GM12874 (cell line): ENCODE data around the gene PLEKHG4.

Experiments
- CTCF ChIP-seq: IDR thresholded peaks from 2 replicates; pipeline ENCODE4 v1.5.1; 2011; ENCODE audit warnings: low read depth, mild to moderate bottlenecking, control low read depth, low read length, moderate library complexity; ENCODE audit not compliant: insufficient read depth

The PLEKHG4 gene

GRCh38 chr16:67263201-67263600 is 16.1 kb upstream of the PLEKHG4 start:
- TF ChIP-seq CTCF: no peak

GRCh38 chr16:67264277-67264676 is 15.1 kb upstream of the PLEKHG4 start:
- TF ChIP-seq CTCF: no peak

DNA sequence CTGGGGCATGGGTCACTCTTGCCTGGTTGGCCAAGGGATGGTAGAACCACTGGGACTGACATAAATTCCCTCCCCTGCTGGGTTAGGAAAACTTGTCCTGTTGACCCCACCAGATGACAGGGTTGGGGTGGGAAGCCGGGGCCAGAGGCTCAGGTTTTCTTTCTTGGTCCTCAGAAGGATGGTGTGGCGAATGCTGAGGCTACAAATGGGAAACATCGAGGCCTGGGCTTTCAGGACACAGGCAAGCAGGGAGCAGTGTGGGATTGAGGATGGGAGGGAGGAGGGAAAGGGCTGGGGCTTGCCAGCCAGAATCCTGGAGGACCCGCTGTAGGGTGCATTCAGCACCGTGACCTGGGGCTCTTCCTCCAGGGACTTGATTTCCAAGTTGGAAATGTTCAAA is 14.5 kb upstream of the PLEKHG4 start:
- no peak for TF ChIP-seq CTCF

GRCh38 chr16:67265834-67266233 is 13.5 kb upstream of the PLEKHG4 start:
- TF ChIP-seq CTCF: no peak

GRCh38 chr16:67268136-67268579 is 11.2 kb upstream of the PLEKHG4 start:
- no peak for TF ChIP-seq CTCF

GRCh38 chr16:67269766-67270165 is 9.6 kb upstream of the PLEKHG4 start:
- no peak for TF ChIP-seq CTCF

DNA sequence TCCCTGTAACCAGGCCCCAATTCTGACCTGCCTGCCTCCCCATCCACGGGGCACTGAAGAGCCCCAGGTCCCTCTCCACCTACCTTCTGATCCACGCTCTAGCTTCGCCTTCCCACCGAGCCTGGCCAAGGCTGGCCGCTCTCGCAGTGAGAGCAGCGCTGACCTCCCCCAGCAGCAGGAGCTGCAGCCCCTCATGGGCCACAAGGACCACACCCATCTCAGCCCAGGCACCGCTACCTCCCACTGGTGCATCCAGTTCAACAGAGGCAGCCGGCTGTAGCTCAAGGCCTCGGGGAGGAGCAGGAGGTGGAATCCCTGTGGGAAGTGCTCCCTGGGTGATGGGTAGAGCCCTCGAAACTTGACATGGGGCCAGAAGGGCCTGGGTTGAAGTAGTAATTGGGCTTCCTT is 8.4 kb upstream of the PLEKHG4 start:
- TF ChIP-seq CTCF: no peak

DNA sequence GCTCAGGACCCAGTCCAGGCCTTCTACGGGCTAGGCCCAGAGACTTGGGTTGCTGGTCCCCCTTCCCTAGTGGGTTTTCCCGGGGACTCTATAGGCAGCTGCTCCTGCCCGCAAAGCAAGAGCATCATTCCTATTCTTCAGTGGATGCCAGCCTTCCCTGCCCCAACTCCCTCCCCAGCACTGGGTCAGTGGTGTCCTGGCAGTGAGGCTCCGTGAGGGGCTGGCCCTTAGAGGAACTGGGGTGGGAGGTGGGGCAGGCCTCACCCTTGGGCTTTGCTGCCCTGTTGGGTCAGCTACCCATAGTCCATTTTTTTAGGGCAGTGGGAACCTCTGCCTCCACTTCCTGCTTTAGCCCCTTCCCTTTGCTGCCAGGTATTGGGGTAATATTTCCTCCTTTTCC is 7.9 kb upstream of the PLEKHG4 start:
- no peak for TF ChIP-seq CTCF
